NB4 (cell line): ENCODE measurements around the gene ESPL1.
"Not testable (repeated sequence)": the region's sequence is repeated elsewhere in the genome, so short reads cannot be mapped to it uniquely, and the experiment has no call there.

Experiments used
- DNase-seq: peaks from one replicate; pipeline ENCODE4 v3.0.0; 2010; ENCODE audit warnings: low read depth
- H3K4me3 ChIP-seq: one replicate; pipeline ENCODE4 v1.5.1; 2011; ENCODE audit warnings: mild to moderate bottlenecking, low read depth, low read length, moderate library complexity
- CTCF ChIP-seq: IDR thresholded peaks from one replicate; pipeline ENCODE4 v1.5.1; 2012; ENCODE audit warnings: low read depth, low read length
- MYC ChIP-seq: IDR thresholded peaks from 2 replicates; pipeline ENCODE4 v1.6.1; 2011; ENCODE audit warnings: low read depth, low read length
- POLR2A ChIP-seq: IDR thresholded peaks from 2 replicates; pipeline ENCODE4 v1.6.1; 2011; ENCODE audit warnings: mild to moderate bottlenecking; ENCODE audit not compliant: insufficient read length; ENCODE audit errors: extremely low read depth
- TF ChIP-seq, protein P1 (sequence below): IDR thresholded peaks from 2 replicates; pipeline ENCODE4 v1.6.1; 2011; ENCODE audit warnings: low read depth, low read length

Gene ESPL1

GRCh38 chr12:53288322-53288721 lies 20.2 kb downstream of the ESPL1 start:
- no peak overlapping the region for H3K4me3 ChIP-seq
- no peak for DNase-seq
- no peak for TF ChIP-seq MYC
- no peak for TF ChIP-seq POLR2A
- TF ChIP-seq CTCF: no peak
- TF ChIP-seq, protein P1, sequence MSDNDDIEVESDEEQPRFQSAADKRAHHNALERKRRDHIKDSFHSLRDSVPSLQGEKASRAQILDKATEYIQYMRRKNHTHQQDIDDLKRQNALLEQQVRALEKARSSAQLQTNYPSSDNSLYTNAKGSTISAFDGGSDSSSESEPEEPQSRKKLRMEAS: no peak

GRCh38 chr12:53289891-53290290 lies 21.8 kb downstream of the ESPL1 start:
- no peak overlapping the region for H3K4me3 ChIP-seq
- DNase-seq: no peak
- TF ChIP-seq POLR2A: no peak

DNA sequence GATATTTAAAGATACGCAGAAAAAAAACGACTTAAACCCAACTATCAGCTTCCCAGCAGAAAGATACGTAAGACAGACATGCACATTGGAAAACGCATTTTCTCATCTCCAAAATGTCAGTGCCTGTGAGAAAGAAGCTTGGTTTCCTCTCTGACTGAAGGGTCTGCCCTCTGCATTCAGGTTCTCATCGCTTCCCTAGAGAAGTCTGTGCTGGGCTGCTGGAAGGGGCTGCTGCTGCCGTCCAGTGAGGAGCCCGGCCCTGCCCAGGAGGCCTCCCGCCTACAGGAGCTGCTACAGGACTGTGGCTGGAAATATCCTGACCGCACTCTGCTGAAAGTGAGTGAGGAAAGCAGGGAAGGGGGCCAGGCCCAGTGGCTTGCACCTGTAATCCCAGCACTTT lies 22.6 kb downstream of the ESPL1 start:
- DNase-seq: no peak
- H3K4me3 ChIP-seq: no peak overlapping the region
- TF ChIP-seq CTCF: no peak
- TF ChIP-seq POLR2A: no peak
- no peak for TF ChIP-seq MYC
- TF ChIP-seq, protein P1: no peak

DNA sequence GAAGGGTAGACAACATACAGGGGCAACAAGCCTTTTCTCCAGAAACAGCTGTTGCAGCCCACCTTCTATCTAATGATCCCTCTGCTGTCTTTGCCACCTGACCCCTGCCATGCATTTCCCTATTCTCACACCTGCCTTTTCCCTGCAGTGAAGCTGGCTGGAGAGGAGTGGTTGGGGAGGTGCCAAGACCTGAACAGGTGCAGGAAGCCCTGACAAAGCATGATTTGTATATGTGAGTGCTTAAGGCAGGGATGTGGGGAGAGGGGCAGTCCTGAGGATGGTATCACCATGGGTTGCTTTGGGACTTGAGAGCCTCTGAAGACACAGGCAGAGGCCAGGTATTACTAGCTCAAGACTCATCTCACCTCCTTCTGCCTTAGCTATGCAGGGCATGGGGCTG lies 24.3 kb downstream of the ESPL1 start:
- no peak overlapping the region for H3K4me3 ChIP-seq
- TF ChIP-seq POLR2A: no peak
- TF ChIP-seq CTCF: no peak
- TF ChIP-seq MYC: no peak
- TF ChIP-seq, protein P1: no peak
- DNase-seq: no peak

- peak; percentile 96 for DNase-seq
- peak within 1 kb of the TSS; percentile 99 for H3K4me3 ChIP-seq
- TF ChIP-seq, protein P1: peak; percentile 90
- no peak; the same call in none of the 2 replicates for TF ChIP-seq MYC
- peak; percentile 65 for TF ChIP-seq POLR2A
These were observed 27.2 kb downstream of the ESPL1 start, which contains the start of gene PFDN5 for GRCh38 chr12:53295070-53295890. Gene PFDN5 (plus strand): TSS chr12:53295542. CDS start chr12:53295568, 26 bp downstream.

- DNase-seq: no peak
- TF ChIP-seq MYC: no peak
- no peak for TF ChIP-seq POLR2A
- TF ChIP-seq, protein P1: no peak
- no peak for TF ChIP-seq CTCF
- peak overlapping the region; percentile 99 for H3K4me3 ChIP-seq
These were observed 27.8 kb downstream of the ESPL1 start for GRCh38 chr12:53295891-53296219.

GRCh38 chr12:53297106-53297505 lies 29.0 kb downstream of the ESPL1 start:
- peak overlapping the region; percentile 99 for H3K4me3 ChIP-seq
- not testable (repeated sequence) for DNase-seq
